Measurements from ENCODE around the gene P2RY11.

GRCh38 chr19:10079031-10079453 is 32.5 kb upstream of the P2RY11 start:
- TF ChIP-seq CTCF (IDR thresholded peaks at IDR 0.05) = no peak
- no peak for TF ChIP-seq POLR2A (IDR thresholded peaks at IDR 0.05)
